ENCODE data around the gene PRSS53.

PRSS53 gene

GRCh38 chr16:31087971-31088370 is 772 bp downstream of the PRSS53 start:
- Mint-ChIP-seq H3K27ac (no peak overlapping the region), H3K27me3 (no peaks in the 10 kb centered on the region), H3K4me3 (no peak overlapping the region)

DNA sequence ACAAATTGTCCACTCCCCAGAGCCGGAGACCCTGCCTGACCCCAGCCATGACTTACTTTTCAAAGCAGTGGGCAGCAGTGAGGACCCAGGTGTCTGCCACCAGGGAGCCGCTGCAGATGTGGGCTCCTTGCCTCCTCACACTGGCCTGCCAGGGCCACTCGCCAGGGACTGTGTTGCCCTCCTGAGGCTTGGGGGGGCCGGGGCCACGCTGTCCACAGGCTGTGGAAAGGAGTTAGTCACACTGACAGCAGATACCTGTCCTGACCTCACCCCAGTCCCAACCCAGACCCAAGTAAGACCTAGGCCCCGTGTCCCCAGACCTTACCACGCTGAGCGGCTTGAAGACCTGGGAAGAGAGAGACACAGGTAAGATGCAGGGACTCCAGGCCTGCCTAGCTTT is 1.3 kb downstream of the PRSS53 start:
- Mint-ChIP-seq H3K4me3 (no peak overlapping the region), H3K4me1 (peaks cover 19% of the 10 kb centered on the region), H3K9me3 (no peaks in the 10 kb centered on the region), H3K27me3 (no peaks in the 10 kb centered on the region), H3K27ac (no peak overlapping the region)
- ATAC-seq (no peak), DNase-seq (no peak)

More at GRCh38 chr16:31087971-31088370, 772 bp downstream of the PRSS53 start:
- ATAC-seq, result no peak
- Mint-ChIP-seq H3K4me1 (peaks cover 24% of the 10 kb centered on the region), H3K9me3 (no peaks in the 10 kb centered on the region)
- DNase-seq, result no peak

GRCh38 chr16:31086629-31086906 is 2.2 kb downstream of the PRSS53 start:
- no peak overlapping the region for H3K27ac Mint-ChIP-seq
- peaks cover 27% of the 10 kb centered on the region for H3K4me1 Mint-ChIP-seq
- H3K27me3 Mint-ChIP-seq, result no peaks in the 10 kb centered on the region
- DNase-seq (no peak), ATAC-seq (no peak)
- no peaks in the 10 kb centered on the region for H3K9me3 Mint-ChIP-seq
- no peak overlapping the region for H3K4me3 Mint-ChIP-seq

DNA sequence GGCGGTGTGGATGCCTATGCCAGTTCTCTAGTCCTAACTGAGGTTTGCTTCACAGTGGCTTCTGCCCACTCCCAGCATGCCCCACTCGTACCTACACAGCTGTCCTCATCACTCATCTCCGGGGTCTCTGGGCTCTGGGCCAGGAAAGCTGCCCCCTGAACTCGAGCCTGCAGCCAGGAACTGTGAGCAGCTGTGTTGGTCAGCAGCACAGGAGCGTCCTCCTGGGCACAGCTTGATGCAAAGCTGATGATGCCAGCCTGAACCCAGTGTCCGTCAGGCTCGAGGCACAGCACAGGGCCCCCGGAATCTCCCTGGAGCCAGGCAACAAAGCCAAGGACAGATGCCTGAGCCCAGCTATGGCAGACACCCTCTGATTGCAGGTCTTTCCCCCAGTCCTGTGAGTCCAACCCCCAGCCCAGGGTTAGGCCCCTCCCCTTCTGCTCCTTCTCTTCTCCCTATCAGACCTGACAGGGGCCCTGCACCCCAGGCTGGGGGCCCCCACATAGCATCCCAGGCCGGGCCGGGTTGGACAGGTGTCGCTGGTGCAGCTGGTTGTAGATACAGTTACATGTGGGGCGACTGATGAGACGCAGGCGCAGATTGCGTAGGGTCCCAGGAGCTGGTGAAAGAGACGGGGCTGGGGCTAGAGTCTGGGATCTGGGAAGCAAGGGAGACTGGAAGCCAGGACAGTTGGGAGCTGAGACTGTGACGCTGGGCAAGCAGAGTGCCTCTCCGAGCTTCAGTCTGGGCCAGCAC is 2.7 kb downstream of the PRSS53 start:
- no peak for ATAC-seq
- H3K9me3 Mint-ChIP-seq, result no peaks in the 10 kb centered on the region
- DNase-seq, result no peak
- H3K4me3 Mint-ChIP-seq, result no peak overlapping the region
- H3K27me3 Mint-ChIP-seq, result no peaks in the 10 kb centered on the region
- H3K27ac Mint-ChIP-seq, result peak overlapping the region in 1 of 2 donors; percentile 96
- H3K4me1 Mint-ChIP-seq, result peaks cover 33% of the 10 kb centered on the region

DNA sequence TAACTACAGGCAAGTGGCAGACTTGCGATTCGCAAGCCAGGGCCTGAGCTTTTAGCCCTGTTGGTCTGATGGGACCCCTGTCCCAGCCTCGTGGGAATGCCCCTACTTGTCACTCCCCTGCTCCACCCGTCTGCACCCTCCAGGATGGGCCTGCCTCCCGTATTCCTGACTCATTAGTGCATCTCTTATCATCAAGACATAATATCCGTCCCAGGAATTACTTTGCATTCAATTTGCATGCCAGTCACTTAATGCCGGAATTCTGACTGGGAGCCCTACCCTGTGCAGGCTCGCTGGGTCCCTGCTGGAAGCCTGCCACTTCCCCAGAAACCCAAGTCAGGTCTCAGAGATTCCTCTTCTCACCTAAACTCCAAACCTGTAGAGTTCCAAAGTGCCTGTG is 3.3 kb downstream of the PRSS53 start:
- H3K9me3 Mint-ChIP-seq, result no peaks in the 10 kb centered on the region
- DNase-seq, result no peak
- no peak overlapping the region for H3K4me3 Mint-ChIP-seq
- H3K4me1 Mint-ChIP-seq, result peaks cover 32% of the 10 kb centered on the region
- no peaks in the 10 kb centered on the region for H3K27me3 Mint-ChIP-seq
- H3K27ac Mint-ChIP-seq, result peak overlapping the region; percentile 53 to 96
- ATAC-seq, result no peak

- peaks cover 37% of the 10 kb centered on the region for H3K4me1 Mint-ChIP-seq
- peak; percentile 14 for ATAC-seq
- DNase-seq, result no peak
- H3K27ac Mint-ChIP-seq, result peak overlapping the region in 1 of 2 donors; percentile 89
- no peaks in the 10 kb centered on the region for H3K27me3 Mint-ChIP-seq
- H3K4me3 Mint-ChIP-seq, result no peak overlapping the region
- H3K9me3 Mint-ChIP-seq, result no peaks in the 10 kb centered on the region
These were observed 4.0 kb downstream of the PRSS53 start for GRCh38 chr16:31084584-31085302.

DNA sequence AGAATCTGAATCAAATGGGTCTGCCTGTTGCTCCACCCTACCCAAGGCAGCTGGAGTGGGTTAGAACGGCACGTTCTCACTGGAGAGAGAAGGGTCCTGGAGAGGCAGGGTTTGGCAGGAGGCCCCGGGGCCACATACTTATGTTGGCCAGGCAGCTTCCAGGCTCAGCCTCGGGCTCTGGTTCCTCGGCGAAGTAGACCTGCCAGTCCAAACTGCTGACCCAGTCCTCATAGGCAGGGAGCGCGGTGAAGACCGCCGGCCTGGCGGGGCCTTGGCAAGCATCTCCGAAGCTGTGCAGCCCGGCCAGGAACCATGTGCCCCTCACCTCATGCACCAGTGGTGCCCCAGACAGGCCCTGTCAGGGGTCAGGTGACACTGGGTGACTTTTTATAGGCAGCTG is 4.8 kb downstream of the PRSS53 start:
- Mint-ChIP-seq H3K4me1 (peaks cover 43% of the 10 kb centered on the region), H3K27me3 (no peaks in the 10 kb centered on the region), H3K4me3 (no peak overlapping the region), H3K27ac (peak overlapping the region; percentile 77 to 89), H3K9me3 (no peaks in the 10 kb centered on the region)
- DNase-seq (no peak), ATAC-seq (no peak)

DNA sequence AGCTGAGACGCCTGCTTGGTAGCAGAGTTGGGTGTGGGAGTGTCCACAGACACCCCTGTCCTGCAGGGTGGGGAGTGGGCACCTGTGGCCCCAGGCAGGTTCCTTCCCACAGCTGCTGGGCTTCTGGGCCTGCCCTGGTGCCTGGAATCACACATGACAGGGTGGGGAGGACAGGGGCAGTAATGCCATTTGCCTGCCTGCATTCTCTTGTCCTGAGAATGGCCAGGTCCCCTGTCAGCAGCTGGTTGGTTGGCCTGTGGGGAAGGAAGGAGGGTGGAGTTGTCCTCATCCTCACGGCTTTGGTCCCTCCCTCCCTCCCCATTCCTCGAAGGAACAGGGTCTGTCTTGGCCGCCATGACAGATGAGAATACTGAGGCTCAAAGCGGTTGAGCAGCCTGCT is 5.2 kb downstream of the PRSS53 start:
- Mint-ChIP-seq H3K27me3 (no peaks in the 10 kb centered on the region), H3K4me3 (no peak overlapping the region), H3K4me1 (peaks cover 43% of the 10 kb centered on the region), H3K27ac (peak overlapping the region; percentile 77 to 94), H3K9me3 (no peaks in the 10 kb centered on the region)
- ATAC-seq (no peak), DNase-seq (no peak)

- no peak for DNase-seq
- no peaks in the 10 kb centered on the region for H3K27me3 Mint-ChIP-seq
- H3K27ac Mint-ChIP-seq, result peak overlapping the region in 1 of 2 donors; percentile 94
- H3K4me3 Mint-ChIP-seq, result no peak overlapping the region
- peaks cover 43% of the 10 kb centered on the region for H3K4me1 Mint-ChIP-seq
- no peak for ATAC-seq
- no peaks in the 10 kb centered on the region for H3K9me3 Mint-ChIP-seq
These were observed 5.7 kb downstream of the PRSS53 start for GRCh38 chr16:31083081-31083480.

DNA sequence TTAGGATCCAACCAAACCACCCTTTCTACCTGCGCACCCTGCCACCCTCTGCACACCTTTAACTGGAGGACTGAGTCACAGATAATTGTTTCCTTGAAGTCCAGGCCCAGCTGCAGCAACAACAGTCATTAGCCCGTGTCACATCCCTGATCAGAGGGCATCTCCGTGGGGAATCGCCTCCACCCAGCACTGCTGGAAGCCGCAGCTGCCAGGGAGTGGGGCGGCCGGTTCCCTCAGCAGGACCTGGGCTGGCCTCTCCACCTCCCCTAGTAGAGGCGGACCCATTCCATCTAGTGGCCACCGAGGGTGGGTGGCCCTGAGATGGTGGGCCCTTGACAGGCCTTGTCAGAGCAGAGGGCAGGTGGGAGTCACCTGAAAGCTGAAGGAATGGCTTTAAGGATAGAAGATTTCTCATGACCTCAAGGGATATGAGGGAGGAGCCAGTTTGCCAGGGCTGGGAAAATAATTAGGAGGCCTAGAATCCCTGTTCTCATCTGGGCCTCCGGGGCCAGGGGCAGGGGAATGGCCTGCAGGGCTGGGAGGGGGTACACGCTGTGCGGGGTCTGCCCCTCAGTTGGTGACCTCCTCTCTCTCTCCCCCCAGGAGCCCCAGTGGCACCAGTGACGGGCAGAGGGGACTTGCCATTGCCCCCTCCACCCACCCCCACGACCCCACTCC is 6.2 kb downstream of the PRSS53 start:
- ATAC-seq, result no peak
- no peak overlapping the region for H3K4me3 Mint-ChIP-seq
- no peaks in the 10 kb centered on the region for H3K9me3 Mint-ChIP-seq
- DNase-seq, result no peak
- H3K27ac Mint-ChIP-seq, result peak overlapping the region; percentile 63 to 94
- no peaks in the 10 kb centered on the region for H3K27me3 Mint-ChIP-seq
- peaks cover 48% of the 10 kb centered on the region for H3K4me1 Mint-ChIP-seq

DNA sequence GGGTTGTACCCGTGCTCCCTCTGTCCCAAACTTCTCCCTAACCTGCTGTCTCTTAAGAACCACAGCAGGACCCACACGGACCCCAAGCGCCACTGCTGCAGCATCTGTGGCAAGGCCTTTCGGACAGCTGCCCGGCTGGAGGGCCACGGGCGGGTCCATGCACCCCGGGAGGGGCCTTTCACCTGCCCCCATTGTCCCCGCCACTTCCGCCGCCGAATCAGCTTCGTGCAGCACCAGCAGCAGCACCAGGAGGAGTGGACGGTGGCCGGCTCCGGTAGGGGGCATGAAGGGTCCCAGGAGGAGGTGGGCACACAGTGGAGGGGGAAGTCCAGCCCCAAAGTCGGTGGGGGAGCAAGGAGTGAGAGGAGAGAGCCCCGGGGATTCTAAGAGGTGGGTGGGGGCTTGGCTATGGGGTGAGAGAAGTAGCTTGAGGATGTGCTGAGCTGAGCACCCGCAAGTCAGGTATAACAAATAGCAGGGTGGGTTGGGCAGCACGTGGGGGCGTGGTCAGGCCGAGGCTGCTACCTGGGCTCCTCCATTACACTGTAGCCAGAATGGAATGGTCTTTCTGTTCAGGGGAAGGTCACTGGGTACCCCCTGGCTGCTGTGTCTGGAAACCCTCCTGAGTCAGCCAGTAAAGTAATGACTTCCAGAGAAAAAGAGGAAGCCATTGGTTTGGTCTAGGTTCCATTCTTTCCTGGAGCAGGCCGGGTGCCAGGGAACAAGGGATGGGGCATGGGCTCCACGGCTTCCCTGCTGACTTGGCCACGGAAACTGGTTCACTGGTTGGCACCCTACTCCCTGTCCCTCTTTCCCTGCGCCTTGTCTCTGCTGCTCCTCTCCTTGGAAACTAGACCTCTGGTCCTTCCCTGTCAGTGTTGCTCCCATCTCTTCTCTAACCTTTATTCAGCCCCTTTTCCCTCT is 7.1 kb downstream of the PRSS53 start:
- peak overlapping the region in 1 of 2 donors; percentile 39 for H3K4me3 Mint-ChIP-seq
- H3K9me3 Mint-ChIP-seq, result no peaks in the 10 kb centered on the region
- ATAC-seq, result no peak
- H3K4me1 Mint-ChIP-seq, result peaks cover 50% of the 10 kb centered on the region
- H3K27me3 Mint-ChIP-seq, result no peaks in the 10 kb centered on the region
- H3K27ac Mint-ChIP-seq, result no peak overlapping the region
- DNase-seq, result no peak

DNA sequence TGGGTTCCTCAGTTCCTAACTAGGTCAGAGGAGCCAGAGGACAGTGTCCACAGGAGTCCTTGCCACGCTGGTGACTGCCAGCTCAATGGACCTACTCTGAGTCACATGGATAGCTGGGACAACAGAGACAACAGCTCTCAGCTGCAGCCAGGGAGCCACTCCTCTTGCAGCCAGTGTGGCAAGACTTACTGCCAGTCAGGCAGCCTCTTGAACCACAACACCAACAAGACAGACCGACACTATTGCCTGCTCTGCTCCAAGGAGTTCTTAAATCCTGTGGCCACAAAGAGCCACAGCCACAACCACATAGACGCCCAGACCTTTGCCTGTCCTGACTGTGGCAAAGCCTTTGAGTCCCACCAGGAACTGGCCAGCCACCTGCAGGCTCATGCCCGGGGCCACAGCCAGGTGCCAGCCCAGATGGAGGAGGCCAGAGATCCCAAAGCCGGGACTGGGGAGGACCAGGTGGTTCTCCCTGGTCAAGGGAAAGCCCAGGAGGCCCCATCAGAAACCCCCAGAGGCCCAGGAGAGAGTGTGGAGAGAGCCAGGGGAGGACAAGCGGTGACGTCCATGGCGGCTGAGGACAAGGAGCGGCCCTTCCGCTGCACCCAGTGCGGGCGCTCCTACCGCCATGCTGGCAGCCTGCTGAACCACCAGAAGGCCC is 7.9 kb downstream of the PRSS53 start:
- Mint-ChIP-seq H3K9me3 (no peaks in the 10 kb centered on the region), H3K4me1 (peaks cover 57% of the 10 kb centered on the region), H3K27ac (peak overlapping the region; percentile 20 to 42), H3K27me3 (no peaks in the 10 kb centered on the region), H3K4me3 (peak overlapping the region in 1 of 2 donors; percentile 13)
- no peak for DNase-seq
- no peak for ATAC-seq

DNA sequence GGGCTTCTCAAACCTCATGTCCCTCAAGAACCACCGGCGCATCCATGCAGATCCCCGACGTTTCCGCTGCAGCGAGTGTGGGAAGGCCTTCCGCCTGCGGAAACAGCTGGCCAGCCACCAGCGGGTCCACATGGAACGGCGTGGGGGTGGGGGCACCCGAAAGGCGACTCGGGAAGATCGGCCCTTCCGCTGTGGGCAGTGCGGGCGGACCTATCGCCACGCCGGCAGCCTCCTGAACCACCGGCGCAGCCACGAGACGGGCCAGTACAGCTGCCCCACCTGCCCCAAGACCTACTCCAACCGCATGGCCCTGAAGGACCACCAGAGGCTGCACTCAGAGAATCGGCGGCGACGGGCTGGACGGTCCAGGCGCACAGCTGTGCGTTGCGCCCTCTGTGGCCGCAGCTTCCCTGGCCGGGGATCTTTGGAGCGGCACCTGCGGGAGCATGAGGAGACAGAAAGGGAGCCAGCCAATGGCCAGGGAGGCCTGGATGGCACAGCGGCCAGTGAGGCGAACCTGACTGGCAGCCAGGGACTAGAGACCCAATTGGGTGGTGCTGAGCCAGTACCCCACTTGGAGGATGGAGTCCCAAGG is 8.6 kb downstream of the PRSS53 start:
- Mint-ChIP-seq H3K4me3 (no peak overlapping the region), H3K9me3 (no peaks in the 10 kb centered on the region), H3K4me1 (peaks cover 64% of the 10 kb centered on the region), H3K27ac (peak overlapping the region in 1 of 2 donors; percentile 48), H3K27me3 (no peaks in the 10 kb centered on the region)
- no peak for DNase-seq
- ATAC-seq, result no peak

GRCh38 chr16:31079342-31079944 is 9.3 kb downstream of the PRSS53 start:
- peaks cover 71% of the 10 kb centered on the region for H3K4me1 Mint-ChIP-seq
- peak; percentile 22 for ATAC-seq
- no peak overlapping the region for H3K4me3 Mint-ChIP-seq
- DNase-seq, result no peak
- H3K27me3 Mint-ChIP-seq, result no peaks in the 10 kb centered on the region
- peak overlapping the region; percentile 50 to 65 for H3K27ac Mint-ChIP-seq
- no peaks in the 10 kb centered on the region for H3K9me3 Mint-ChIP-seq

Measured in stimulated activated naive CD8-positive, alpha-beta T cell treated with anti-CD3 and anti-CD28 coated beads, Interleukin-15, amount 100 ng/mL, for 72 hours (primary cell).